Activated CD8-positive, alpha-beta memory T cell treated with anti-CD3 and anti-CD28 coated beads for 1 hour (primary cell): ENCODE data around the gene HIVEP1.

Experiments
- DNase-seq, 2 donors: peaks; one replicate each; pipeline ENCODE4 v3.0.0-alpha.2; 2020; ENCODE audit warnings: low read depth in 1 of 2; ENCODE audit errors: extremely low read depth in 1 of 2

The HIVEP1 gene

DNA sequence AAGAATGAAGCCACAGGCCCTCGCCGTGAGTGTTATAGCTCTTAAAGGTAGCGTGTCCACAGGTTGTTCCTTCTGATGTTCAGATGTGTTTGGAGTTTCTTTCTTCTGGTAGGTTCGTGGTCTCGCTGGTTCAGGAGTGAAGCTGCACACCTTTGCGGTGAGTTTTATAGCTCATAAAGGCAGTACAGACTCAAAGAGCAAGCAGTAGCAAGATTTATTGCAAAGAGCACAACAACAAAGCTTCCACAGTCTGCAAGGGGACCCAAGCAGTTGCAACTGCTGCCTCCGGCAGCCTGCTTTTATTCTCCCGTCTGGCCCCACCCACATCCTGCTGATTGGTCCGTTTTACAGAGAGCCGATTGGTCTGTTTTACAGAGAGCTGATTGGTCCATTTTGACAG lies 5.2 kb downstream of the HIVEP1 start:
- DNase-seq: no peak

DNA sequence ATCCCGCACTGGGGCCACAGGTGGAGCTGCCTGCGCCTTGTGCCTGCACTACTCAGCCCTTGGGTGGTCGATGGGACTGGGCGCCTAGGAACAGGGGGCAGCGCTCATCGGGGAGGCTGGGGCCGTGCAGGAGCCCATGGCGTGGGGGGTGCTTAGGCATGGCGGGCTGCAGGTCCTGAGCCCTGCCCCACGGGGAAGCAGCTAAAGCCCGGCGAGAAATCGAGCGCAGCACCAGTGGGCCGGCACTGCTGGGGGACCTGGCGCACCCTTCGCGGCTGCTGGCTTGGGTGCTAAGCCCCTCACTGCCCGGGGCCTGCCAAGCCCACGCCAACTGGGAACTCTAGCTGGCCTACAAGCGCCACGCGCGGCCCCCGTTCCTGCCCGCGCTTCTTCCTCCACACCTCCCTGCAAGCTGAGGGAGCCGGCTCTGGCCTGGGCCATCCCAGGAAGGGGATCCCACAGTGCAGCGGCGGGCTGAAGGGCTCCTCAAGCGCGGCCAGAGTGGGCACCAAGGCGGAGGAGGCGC lies 5.8 kb downstream of the HIVEP1 start:
- DNase-seq: no peak

DNA sequence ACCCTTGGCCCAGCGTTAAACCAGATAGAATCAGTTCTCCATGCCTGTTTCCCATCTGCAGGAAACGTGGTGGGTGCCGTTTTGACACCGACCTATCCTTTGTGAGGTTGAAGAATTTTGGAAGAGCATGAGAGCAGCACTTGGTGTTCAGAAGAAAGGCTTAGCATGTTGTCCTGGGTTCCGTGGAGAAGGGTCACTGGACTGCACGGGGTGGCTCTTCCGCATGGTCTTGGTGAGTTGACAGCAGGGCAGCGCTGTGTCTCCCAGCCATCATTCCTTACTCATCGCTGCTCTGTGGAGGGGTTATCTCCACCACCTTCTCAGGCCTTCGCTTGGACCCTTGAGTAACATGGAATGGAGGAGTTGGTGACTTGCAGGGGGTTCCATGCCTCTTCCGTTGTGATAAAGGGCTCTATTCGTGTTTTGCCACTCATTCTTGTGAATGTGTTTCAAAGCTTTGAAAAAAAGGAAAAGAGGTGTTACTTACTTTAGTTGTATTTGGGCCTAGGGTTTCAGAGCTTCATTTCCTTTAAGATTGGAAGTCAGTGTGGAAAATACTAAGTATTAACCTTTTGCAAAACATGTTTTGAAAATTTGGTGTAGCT lies 8.2 kb downstream of the HIVEP1 start:
- no peak for DNase-seq

DNA sequence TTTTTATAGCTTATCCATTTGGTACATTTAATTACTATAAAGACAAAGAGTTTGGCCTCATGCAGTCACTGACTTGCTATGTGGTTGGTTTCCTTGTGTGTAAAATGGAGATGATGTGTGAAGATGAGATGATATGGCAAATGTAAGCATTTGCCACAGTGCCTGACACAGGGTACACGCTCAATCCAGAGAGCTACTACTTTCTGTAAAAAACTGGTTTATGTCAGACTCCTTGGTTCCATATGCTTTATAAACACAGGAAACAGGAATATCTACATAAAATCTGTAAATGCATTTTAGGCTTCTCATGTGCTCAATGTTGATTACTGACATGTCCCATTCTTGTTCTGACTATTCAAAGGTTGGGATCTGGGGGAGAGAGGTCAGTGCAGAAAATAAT lies 10.4 kb downstream of the HIVEP1 start:
- DNase-seq: no peak

DNA sequence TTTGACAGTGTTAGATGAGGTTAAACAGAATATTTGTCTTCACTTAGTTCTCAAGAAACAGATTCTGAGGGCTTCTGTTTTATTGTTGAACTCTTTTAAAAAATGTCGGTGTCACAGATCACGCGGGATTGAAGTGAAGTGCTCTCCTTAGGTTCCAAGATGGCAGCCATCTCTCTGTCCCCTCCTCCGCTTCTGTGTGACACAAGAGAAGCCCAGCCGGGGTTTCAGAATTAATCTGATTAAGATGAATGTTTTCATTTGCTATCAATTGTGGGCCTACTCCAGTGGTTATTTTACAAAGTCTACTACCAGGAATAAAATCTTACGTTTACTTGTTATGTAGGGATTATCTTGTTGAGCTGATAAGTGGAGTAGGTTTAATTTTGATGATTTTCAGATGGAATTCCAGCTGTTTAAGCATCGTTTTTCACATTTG lies 10.9 kb downstream of the HIVEP1 start:
- no peak for DNase-seq

DNA sequence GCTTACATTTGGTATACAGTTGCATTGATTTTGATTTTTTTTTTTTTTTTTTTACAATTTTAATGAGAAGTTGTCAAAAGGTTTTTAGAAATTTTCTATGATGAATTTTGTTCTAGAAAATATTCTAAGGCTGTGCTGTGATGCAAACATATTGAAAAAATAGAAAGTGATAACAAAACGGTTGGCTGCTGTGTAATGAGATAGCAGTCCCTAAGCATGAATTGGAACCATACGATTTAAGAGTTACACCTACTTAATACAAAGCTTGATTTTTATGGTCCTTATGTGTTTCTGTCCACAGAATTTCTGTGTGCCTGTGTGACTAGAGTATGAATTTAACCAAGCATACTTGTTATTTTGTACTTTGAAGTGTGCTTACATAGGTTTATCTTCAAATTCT lies 12.1 kb downstream of the HIVEP1 start:
- DNase-seq: no peak

DNA sequence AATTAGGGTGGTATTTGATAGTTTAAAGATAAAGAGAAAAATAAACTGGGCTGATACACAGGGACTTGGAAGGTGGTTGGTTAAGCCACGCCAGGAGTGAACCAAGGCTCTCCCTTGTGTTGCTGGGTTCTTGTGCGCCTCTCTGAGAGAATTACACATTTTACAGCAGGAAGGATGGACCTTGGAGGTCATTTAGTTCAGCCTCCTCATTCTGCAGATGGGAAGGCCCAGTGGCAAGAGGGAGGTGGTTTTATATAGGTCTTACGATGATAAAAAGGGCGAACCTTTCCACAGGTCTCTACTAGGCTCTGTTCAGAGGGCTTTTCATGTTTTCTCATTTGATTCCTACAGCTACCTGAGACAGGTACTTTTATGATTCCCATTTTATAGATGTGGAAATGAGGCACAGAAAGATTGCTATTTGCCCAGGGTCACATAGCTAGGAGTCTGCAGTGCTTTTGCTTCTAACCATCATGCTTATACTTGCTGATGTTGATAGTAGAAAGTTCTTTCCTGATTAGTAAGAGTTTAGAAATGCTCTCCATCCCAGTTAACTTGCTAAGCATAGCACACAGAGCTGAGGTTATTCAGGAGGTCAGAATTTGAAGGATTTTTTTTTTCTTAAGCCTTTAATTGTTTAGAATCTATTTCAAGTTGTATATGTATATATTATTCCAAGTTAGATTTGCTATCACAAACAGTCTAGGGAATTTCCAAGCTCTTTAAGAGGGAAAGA lies 12.8 kb downstream of the HIVEP1 start:
- no peak for DNase-seq

DNA sequence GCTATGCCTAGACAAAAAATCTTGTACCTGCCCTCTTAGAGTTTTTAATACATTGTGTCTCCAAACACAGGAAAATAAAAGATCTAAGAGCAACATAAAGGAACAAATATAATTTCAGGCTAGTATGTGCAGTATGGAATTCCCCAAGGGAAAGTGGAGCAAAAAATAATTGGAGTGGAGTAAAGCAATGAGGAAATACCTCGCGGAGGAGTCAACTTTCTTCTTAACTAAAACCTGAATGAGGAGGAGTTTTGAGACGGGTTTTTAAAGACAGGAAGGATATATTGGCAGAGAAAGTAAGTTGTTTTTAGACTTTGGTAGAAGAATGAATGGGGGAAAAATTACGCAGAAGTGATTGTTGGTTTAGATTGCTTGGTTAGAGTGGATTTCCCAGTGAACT lies 14.0 kb downstream of the HIVEP1 start:
- no peak for DNase-seq

DNA sequence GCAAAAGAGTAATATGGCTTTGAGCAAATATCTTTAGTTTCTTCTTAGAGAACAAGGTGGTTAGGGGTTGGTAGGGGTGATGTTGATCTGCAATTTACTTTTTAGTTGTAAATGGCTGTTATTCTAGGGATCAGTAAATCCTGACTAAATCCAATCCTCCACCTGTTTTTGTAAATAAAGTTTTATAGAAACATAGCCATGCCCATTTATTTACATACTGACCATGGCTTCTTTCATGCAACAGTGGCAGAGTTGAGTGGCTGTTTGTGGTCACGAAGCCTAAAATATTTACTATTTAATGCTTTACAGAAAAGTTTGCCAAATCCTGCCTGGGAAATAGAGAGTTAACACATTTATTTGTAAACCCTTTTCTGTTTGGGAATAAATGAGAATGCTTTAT lies 14.7 kb downstream of the HIVEP1 start:
- no peak for DNase-seq

DNA sequence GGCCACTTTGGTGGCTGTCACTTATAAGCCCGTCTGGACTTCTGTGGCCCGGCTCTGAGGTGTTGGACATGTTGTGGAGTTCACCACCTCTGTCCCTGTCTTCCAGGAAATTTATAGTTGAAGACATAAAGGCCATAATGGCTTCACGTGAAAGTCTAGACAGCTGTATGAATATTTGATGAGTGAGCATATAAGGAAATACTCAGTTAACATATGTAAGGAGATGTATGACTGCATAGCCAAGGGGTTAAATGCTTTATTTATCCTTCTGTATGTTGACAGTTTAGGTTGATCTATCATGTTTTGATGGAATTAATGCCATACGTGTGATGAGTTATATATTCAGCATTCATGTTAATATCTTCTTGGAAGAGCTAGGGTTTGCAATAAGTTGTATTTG lies 16.1 kb downstream of the HIVEP1 start:
- DNase-seq: no peak

DNA sequence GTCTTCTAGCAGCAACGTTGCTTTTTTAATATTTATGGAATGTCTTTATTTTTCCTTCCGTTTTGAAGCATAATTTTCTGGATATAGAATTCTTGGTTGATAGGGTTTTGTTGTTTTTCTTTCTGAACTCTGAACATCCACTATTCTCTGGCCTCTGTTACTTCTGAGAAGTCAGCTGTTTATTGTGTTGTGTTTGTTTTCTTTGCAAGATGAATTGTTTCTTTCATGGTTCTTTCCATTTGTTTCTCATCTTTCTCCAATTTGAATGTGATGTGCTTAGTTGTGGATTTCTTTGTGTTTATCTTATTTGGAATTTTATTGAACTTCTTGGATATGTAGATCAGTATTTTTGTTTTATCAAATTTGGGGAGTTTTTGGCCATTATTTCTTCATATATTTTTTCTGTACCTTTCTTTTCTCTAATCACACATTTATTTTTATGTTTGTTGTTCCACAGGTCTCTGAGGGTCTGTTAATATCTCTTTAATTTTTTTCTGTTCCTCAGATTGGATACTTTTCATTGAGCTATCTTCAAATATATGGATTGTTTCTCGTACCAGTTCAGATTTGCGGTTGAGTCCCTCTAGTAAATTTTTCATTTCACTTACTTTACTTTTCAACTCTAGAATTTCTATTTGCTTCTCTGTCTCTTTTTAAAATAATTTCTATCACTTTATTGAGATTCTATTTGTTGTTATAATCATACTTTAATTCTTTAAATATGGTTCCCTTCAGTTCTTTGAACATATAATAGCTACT lies 18.0 kb downstream of the HIVEP1 start:
- DNase-seq: no peak

DNA sequence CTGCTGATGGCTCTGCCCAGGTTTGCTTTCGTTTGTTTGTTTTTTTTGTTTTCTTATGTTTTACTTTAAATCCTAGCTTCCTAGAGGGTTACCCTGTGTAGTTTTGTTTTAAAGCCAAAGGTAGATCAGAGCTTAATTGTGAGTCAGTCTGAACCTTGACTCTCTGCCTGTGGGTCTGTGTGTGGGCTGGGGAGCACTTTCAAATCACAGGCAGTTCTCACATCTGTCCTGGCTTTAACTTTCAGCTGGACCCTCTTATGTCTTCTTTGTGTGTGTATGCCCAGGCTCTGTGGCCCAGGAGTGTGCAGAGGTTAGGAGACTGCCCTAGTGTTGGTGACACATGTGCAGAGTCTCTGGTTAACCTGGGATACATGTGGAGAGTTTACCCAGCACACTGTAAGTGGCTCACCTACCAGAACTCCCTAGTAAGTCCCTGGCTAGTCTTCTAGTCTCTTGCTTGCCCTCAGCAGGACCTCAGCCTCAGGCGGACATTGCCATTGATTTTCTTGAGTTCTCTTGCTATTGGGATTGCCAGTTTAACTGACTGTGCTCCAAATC lies 19.0 kb downstream of the HIVEP1 start:
- no peak for DNase-seq

DNA sequence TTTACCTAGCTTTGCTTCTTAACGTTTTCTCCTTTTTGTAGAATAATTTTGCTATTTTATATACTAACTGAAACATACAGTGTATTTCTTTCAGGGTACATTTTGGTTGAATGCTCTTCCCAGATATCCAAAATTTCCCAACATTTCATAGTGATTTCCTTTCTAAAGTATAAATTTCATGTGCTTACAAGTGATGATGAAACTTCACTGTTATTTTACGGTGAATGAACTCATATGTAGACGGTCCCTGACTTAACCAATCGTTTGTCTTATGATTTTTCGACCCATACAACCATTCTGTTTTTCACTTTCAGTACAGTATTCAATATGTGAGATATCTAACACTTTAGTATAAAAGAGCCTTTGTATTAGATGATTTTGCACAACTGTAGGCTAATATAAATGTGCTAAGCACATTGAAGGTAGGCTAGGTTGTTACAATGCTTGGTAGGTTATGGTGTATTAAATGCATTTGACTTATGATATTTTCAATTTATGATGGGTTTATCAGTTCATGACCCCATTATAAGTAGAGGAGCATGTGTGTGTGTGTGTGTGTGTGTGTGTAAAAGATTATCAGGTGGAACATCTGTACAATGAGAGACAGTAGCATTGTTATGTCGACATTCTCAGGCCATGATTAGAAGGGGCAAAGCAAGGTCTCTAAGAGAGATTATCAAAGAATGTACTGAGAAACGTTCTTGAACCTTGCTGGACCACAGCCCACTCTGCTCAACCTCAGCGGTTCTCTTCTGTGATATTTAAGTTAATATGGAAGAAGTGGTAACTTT lies 20.9 kb downstream of the HIVEP1 start:
- no peak for DNase-seq

DNA sequence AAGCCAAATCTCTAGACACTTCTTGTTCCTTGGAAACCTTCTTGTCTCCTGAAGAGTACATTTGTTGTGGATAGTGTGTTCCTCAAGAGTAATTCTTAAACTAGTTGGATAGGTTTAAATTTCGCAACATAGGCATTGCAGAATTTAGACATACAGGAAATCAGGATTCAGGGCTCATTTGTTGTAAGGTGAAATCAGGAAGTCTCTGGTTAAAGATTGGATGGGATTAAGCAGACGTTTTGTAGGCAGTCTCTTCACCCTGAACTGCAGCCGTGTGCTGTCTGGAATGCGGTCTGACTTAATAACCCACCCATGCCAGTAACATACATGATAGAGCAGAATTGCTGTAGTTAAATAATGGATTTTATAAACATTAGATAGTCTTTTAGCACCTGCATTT lies 21.7 kb downstream of the HIVEP1 start:
- no peak for DNase-seq

DNA sequence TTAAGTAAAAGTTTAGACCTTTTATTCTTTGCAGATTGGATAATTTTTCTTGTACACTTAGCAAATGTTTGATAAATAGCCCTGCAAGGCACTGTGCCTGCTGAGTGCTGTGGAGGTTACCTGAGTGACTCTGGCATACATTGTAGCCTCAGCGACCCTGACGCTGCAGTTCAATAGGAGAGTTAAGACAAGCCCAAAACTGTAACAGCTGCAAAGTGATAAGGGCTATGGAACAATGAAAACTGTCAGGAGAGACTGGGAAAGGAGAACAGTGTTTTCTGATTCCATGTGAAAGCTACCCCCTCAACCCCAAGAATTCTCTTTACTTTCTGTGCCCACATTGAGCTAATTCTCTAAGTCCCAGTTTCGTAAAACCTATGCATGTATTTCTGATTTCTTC lies 22.2 kb downstream of the HIVEP1 start:
- no peak for DNase-seq

DNA sequence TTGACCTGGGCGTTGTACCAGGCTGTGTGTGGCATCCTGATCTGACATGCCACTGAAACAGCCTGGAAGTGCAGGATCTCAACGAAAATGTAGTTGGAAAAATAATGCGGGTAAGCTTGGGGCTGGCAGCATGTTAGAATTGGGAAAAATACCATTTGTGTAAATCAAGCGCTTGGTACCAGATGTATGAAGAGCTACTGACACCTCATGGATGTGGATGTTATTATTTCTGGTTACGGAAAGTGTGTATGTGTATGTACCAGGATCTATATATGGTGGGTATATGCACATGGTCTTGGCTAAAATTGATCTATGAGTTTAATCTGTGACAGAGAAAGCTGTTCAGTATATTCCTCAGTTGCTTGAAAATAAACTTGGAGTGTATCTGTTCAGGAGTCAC lies 22.7 kb downstream of the HIVEP1 start:
- DNase-seq: no peak

DNA sequence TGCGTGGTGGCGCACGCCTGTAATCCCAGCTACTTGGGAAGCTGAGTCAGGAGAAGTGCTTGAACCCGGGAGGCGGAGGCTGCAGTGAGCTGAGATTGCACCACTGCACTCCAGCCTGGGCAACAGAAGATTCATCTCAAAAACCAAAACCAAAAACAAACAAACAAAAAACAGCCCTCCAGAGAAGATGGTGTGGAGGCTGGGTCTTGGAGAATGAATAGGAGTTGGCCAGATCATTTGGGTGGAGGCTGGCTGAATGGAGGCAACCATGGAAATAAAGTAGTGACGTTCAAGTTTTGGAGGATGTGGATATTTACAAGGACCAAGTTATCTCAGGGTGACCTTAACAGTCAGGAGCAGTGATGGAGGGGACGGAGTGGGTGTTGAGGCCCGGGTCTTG lies 24.7 kb downstream of the HIVEP1 start:
- DNase-seq: no peak

DNA sequence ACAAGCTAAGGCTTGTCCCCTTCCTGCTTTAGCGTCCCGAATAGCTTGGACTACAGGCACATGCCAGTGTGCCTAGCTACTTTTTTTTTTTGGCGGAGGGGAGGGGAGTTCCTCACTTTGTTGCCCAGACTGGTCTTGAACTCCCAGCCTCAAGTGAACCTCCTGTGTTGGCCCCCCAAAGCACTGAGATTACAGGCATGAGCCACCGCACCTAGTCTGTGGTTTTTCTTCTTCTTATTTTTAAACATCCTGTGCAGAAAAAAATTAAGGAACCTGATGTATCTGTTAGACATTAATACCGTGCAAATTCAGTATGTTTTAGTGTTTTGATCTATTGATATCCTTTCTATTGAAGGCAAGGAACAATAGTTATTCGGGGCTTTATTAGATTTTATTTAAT lies 25.7 kb downstream of the HIVEP1 start:
- no peak for DNase-seq

DNA sequence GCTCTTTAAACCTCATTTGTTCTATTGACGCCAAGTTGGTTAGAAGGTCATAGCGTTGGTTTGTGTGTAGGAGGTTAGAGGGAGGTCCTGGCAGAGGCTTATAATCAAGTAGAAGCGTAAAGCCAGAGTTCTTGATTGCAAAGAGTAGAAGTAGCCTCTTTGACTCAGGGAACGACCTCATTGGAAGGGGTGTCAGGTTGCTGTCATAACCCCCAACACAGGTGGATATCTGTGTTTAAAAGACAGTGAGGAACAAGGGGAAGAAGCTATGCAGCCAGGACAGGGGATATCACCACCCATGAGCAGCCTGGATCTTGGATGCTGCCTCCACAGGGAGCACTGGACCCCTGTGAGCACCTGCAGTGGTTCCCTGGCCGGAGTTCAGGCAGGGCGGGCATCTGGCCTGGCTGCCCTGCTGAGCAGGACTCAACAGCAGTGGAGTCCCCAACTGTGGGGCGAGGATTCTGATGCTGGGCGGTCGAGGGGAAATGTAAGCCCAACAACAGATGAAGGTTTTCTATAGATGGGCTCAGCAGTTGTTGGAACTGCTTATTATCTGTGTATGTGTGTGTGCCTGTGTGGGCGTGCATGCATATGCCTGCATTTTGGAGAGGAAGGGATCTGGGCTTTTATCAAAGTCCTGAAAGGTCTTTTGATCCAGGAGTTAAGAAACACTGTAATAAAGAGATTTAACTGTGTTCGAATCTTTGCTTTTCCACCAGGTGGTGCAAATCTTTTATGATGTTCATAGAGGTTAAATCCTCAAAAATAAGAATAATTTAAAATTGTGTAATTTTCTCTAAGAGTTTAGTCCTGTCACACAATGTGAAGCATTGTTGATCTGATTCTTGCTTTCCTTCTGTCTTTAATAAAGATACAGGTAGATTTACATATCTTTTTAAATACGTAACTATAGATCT lies 27.7 kb downstream of the HIVEP1 start:
- DNase-seq: no peak

DNA sequence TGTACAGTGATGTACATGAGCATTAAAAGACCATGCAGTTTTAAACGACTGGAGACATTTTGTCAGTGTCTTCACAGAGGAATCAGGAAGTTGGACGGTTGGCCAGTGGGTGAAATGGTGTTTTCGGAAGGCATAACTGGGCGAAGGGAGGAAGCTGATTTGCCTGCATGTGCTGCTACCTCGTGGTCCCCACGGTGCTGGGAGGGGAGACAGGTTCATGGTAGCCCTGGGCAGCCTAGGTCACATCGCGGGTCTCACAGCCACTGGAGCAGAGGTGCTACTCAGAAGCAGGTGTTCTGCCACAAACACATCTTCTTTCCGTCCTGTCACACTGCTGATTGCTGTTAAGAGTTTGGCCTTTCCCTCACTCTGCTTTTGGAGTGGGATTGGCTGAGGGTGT lies 35.2 kb downstream of the HIVEP1 start:
- no peak for DNase-seq
